Measurements from ENCODE around the gene MGST2.
A peak's percentile ranks its signal among the peaks of the same experiment; 100 is the strongest.

Gene MGST2

GRCh38 chr4:139645458-139645857, 20.2 kb upstream of the MGST2 start:
- DNase-seq = no peak

GRCh38 chr4:139647184-139647583, 18.4 kb upstream of the MGST2 start:
- no peak for DNase-seq

GRCh38 chr4:139647952-139648351, 17.7 kb upstream of the MGST2 start:
- DNase-seq = no peak

- DNase-seq = peak; percentile 23 to 35
These were observed 14.1 kb upstream of the MGST2 start for GRCh38 chr4:139651282-139652194.

- DNase-seq = no peak
These were observed 11.1 kb upstream of the MGST2 start for GRCh38 chr4:139654516-139654915.

GRCh38 chr4:139655116-139655515, 10.5 kb upstream of the MGST2 start:
- no peak for DNase-seq

GRCh38 chr4:139656614-139657486, 8.8 kb upstream of the MGST2 start:
- DNase-seq = peak in 1 of 2 experiments; percentile 22

GRCh38 chr4:139658185-139658584, 7.4 kb upstream of the MGST2 start:
- DNase-seq = no peak

DNA sequence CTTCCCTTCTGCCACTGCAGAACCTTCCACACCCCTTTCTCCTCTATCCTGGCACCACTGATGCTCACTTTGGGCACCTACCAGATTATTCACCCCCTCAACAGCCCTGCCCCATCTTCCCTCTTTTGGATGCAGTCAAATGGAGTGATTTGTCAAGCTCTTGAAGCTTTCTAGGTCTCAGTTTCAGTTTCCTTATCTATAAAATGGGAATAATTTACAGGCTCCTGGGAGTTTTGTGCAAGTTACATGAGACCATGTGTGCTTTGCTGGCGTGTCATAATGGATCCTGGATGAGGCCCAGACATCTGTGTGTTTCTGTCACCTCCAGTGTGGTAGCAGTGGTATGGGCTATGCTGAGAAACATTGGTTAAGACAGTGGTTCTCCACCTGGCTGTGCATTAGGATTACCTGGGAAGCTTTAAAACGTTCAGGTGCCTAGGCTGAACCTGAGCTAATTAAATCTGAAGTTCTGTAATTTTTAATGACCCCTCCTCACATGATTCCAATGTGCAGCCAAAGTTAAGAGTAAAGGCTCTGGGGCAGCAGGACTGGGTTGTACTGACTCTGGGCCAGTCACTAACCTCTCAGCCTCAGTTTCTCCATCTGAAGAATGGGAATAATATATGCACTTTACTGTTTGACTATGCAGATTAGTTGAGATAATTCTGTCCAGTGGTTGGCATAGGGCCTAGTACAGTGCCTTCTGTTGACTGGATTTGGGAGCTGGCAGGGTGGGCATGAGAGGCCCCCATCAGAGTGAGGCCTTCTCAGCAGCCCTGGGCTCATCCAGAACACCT, 6.8 kb upstream of the MGST2 start:
- DNase-seq = no peak

- DNase-seq = no peak
These were observed 5.7 kb upstream of the MGST2 start for GRCh38 chr4:139659735-139660424.

DNA sequence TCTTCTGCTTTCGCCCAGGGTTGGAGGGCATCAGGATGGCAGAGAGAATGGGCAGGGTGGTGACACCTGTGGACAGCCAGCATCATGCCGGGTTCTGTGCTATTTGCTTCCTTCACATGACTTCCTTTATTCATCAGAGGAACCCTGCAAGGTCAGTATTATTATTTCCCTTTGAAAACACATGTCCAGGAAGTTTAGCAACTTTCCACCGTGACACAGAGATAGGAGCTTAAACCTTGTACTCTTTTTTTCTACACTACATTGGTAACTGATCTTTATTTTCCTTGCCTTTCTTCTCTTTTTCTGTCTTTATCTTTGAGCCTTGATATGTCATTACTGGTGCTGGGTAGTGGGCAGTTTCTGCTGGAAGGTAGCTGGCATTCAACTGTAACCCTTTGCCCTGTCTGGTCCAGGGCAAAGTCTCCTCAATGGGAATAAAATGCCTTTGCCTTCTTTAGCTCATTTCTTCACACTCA, 5.0 kb upstream of the MGST2 start:
- no peak for DNase-seq

DNA sequence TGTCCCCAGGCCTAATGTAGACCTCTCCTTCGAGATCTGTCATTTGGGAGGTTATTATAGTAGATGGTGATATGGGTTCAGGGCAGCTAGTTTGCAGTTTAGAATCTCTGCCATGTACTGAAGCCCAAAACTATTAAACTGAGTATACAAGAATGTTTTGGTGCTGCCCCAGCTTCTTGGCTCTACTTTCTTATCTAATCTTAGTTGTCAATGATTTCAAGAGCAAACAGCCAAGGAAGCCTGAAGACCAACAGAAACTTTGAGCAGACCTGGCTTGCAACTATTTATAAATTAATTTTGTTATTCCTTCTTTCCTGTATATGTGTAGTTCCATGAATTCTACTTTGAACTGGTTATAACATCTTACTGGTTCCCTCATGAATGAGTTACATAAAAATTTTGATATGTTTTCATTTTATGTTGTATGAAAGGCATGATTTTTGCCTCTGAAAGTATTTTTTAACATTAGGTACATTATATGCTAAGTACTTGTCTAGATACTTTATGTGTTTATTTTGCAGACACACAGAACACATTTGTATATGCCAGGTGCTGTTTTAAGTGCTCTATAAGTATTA, 2.0 kb upstream of the MGST2 start:
- DNase-seq = no peak

GRCh38 chr4:139664442-139664841, 1.2 kb upstream of the MGST2 start:
- DNase-seq = no peak

GRCh38 chr4:139665079-139665689, 435 bp upstream of the MGST2 start:
- no peak for DNase-seq

- peak in 1 of 2 experiments; percentile 36 for DNase-seq
These were observed 1.2 kb downstream of the MGST2 start for GRCh38 chr4:139666735-139667281.

- DNase-seq = no peak
These were observed 2.4 kb downstream of the MGST2 start for GRCh38 chr4:139668036-139668435.

GRCh38 chr4:139668658-139669201, 3.1 kb downstream of the MGST2 start:
- no peak for DNase-seq

DNA sequence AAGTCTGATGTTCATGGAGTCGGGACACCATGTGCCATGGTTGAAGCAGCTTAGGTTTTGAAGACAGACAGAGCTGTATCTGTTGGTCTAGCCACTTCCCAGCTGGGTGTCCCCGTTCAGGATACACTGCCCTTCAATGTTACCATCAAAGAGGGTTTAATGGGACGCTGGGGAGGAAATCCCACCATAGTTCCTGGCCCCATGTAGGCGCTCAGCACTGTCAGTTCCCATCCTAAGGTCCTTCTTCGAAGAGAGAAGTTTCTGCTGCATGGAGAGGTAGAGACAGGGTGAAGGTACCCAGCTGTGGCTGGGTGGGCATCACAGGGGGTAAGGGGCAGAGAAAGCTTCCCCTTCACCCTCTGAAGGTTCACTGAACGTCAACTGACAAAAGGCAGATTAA, 3.7 kb downstream of the MGST2 start:
- DNase-seq = no peak

- DNase-seq = no peak
These were observed 4.3 kb downstream of the MGST2 start for GRCh38 chr4:139669890-139670289.

DNA sequence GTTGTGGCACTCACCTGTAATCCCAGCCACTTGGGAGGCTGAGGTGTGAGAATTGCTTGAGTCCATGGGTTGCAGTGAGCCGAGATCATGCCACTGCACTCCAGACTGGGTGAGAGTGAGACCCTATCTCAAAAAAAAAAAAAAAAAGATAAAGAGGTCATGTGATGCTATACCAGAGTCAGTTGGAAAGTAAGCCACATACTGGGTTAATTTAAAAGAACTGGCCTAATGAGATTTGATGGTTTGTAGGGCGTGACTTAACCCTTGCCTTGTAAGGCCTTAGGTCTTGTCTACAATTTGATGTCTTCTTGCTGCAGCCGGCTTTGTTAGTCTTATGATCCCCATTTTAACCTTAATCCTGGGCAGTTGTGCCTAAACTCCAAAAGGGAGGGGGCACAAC, 5.2 kb downstream of the MGST2 start:
- DNase-seq = no peak

DNA sequence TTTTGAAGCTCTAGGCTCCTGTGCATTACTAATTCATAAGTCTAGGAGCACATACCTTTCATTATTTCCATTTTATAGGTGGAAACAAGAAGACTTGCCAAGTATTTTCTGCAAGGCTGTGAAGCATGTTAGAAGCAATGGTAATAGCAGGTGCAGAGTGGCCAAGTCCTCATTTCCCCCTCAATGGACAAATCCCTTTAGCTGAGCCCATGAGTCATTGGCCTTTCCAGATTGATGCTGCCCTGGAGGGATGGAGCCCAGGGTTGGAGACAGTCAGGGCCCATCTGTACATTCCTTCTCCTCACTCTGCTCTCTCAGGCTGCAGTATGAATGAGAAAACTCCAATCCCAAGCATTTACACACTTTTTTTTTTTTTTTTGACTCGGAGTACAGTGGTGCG, 6.6 kb downstream of the MGST2 start:
- DNase-seq = no peak

Data from NCI-H187 (cell line).